Measurements from ENCODE around the gene COL26A1.

The COL26A1 gene

DNA sequence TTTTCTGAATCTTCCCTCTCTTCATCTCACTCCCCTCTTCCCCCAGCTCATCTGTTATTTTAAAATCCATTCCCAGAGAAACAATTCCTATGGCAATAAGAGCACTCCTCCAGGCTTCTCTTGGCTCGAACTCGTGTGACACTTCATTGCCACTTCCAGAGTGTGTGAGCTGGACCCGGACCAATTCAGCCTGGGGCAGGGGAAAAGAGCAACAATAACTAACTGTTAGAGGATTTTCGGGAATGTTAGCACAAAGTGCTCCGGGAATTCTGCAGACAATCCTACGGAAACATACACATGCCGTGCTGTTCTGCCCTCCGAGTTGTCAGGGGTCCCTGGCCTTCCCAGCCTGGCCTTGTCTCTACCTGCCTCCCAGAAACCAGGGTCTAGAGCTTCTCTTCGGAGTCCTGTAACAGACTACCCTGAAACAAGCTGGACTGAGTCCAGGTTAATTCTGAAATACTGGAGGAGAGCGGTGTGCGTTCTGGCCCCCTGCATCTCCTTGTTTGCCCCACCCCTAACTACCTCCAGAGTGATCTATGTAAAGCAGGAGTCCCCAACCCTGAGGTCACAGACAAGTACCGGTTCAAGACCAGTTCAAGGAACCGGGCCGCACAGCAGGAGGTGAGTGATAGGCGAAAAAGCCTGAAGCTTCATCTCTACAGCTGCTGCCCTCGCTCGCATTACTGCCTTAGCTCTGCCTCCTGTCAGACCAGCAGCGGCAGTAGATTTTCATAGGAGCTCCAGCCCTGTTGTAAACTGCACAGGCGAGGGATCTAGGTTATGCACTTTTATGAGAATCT is 11.3 kb downstream of the COL26A1 start:
- DNase-seq, result no peak

DNA sequence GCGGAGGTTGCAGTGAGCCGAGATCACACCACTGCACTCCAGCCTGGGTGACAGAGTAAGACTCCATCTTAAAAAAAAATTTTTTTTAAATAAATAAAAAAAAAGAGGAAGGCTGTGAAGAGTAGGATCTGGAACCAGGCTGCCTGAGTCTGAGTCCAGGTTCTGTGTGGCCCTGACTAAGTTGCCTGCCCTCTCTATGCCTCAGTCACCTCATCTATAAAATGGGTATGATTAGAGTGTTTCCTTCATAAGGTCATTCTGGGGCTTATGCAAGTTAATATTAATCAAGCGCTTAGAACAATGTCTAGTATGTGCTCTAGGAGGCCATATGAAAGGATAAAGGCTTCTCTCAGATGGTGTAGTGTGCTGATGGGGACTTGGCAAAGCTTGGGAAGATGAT is 12.3 kb downstream of the COL26A1 start:
- DNase-seq, result no peak

DNA sequence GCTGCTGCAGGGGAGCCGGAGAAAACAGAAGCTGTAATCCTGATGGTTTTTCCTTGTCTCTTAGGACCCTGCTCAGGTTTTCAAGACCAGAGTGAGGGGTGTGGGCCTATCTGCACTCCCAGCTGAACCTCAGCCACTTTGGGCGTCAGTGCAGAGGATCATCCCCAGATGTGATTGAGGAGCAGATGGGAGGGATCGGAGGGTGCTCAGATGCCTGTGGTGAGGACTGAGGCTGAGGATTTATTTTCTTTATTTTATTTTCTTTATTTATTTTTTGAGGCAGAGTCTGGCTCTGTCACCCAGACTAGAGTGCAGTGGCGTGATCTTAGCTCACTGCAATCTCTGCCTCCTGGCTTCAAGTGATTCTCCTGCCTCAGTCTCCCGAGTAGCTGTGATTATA is 13.9 kb downstream of the COL26A1 start:
- DNase-seq, result no peak

DNA sequence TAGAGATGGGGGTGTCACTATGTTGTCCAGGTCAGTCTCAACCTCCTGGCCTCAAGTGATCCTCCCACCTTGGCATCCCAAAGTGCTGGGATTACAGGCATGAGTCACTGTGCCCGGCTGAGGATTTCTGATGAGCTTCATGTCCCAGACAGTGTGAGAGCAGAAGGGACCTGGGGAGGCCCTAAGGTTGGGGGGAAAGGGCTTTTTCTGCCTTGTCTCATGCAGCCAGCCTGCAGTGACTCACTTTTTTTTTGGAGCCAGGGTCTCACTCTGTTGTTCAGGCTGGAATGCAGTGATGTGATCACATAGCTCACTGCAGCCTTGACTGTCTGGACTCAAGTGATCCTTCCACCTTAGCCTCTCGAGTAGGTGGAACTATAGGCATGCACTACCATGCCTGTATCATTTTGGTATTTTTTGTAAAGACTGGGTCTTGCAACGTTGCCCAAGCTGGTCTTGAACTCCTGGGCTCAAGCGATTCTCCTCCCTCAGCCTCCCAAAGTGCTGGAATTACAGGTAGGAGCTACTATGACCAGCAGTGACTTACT is 14.6 kb downstream of the COL26A1 start:
- DNase-seq, result no peak

DNA sequence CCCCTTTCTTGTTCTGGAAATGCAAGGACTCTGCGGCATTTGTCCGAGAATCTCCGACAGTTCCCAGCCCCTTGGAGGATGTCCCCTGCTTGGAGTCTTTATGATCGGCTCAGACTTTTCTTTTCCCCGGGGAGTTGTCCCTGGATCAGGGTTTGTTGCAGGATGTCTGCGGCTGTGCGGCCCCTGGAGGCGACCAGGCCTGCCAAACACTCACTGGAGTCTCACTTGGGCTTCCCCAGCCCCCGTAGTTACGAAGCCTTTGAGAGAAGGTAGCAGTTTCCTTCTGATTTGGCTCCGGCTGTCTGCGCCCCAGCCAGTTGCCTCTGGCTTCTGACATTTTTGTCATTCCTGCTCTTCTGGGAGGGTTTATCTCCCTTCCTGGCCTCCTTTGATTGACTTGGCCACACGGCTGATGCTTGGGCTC is 16.1 kb downstream of the COL26A1 start:
- no peak for DNase-seq

DNA sequence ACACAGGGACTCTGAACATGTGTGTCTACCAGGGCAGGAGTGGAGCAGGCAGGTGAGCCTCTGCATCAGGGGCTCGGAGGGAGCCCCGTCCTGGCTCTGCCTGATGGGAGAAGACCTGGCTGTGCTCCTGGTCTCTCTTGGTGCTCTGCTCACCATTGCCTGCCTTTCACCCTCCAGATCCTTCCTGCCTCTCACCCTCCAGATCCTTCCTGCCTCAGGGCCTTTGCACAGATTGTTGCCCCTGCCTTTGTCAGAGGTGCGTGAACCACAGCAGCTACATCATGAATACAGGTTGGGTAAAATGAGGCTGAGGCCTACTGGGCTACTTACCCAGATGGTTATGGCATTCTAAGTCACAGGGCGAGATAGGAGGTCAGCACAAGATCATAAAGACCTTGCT is 16.6 kb downstream of the COL26A1 start:
- no peak for DNase-seq

DNA sequence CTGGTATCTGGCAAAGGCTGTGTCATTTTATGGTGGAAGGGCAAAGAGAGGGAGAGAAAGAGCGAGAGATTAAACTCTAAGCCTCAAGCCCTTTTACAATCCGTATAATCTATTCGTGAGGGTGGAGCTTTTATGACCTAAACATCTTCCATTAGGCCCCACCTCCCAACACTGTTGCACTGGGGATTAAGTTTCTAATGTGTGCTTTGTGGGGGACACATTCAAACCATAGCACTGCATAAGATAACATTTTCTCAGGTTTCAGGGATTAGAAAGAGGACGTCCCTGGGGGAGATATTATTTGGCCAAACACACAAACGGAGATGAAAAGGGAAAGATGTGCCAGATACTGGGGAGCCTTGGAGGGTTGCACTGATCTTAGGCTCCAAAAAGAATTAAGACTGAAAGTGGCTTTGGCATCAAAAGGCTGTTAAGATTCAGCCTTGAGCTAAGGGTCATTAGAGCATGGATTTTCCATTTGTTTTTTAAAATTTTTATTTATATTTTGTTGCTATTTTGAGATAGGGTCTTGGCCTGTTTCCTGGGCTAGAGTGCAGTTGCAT is 19.0 kb downstream of the COL26A1 start:
- DNase-seq, result no peak

DNA sequence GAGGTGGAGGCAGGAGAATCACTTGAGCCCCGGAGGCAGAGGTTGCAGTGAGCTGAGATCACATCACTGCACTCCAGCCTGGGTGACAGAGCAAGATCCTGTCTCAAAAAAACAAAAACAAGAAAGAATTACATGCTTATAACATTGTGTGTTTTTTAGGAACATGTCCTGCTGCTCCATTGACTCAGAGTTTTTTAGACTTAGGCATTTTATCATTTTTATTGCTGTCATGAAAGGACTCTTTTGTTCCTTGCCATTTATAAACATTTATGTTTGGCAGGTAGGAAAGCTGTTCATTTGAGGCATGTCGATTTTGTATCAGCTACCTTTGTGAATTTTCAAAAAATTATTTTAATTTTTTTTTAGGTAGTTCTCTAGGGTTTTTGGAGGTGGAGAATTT is 20.3 kb downstream of the COL26A1 start:
- DNase-seq, result no peak

DNA sequence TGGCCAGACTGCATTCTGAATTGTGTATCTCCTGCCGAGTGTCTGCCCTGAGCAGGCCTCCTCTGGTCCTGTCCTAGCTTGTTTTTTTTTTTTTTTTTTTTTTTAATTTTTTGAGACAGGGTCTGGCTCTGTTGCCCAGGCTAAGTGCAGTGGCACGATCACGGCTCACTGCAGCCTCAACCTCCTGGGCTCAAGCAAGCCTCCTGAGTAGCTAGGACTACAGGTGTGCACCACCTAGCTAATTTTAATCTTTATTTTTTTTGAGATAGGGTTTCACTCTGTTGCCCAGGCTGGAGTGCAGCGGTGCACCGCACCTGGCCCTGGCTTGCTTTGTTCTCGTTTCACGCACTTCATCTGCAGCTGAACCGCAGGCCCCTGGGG is 23.5 kb downstream of the COL26A1 start:
- no peak for DNase-seq

DNA sequence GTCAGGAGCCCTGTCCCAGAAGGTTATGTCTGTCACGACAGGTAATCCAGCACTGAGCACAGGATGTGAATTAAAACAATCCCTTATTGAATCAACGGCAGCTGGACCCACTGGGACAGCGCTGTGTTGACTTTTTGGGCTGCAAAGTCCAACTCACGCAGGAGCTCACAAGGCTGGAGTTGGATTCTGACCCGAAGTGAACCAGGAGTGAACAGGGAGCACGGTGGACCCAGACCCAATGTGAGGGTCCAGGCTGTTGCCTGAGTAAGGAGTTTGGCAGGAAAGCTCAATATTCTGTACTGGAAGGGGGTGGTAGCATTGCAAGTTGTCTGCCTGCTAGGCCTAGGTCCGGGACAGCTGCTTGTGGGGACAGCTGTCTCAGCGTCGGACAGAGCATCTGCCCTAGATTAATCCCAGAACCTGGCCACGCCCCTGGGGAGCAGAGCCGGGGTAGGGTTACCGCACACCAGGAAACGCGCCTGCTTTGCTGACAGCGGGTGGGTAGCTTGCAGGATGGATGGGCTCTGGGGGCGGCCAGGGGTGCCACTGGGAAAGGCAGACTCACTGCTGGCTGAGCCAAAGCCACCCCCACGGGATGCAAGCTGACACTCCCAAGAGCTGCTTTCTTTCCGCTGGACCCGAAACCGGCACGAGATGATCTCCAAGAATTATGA is 24.0 kb downstream of the COL26A1 start:
- no peak for DNase-seq

DNA sequence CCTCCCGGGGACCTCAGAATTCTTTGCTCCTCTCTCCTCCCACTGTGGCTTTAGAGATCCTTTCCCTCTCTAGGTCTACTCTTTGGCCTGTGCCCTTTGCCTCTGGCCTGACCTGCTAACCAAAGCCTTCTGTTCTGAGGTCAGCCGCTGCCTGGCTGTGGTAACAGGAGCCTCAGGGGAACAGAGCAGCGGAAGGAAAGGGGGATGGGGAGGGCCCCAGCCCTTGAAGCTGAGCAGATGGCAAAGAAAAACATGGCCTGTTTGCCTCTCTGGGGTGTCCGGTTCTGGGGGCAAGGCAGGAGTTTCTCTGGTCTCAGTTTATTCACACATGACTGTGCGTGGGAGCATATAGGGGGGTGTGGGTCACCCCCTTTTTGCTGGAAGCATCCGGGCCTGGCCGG is 28.2 kb downstream of the COL26A1 start:
- DNase-seq, result no peak

DNA sequence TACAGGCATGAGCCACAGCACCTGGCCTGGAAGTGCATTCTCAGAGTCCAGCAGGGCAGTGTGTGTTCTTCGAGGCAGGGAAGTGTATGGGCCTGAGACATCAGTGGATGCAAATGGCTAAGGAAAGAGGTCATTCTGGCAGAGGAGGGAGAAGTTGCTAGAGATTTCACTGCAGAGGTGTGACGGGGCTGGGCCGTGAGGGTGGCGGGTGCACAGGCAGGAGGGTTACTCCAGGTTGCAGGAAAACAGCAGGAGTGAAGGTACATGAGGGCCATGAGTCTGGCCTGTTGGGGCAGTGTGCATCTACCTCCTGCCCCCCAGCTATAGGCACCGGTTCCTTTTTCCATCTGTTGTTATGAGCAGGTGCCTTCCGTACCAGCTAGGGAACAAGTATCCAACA is 29.3 kb downstream of the COL26A1 start:
- DNase-seq, result no peak

DNA sequence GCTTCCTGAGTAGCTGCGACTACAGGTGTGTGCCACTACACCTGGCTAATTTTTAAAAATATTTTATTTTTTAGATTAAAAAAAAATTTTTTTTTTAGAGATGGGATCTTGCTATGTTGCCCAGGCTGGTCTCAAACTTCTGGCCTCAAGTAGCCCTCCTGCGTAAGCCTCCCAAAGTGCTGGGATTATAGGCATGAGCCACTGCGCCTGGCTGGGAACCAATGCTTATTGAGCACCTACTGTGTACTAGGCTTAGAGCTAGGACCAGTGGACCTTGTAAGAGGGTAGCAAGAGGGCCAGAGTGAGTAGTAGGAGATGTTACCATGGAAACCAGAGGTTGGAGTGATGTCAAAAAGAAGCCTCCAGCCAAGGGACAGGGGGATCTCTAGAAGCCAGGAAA is 31.2 kb downstream of the COL26A1 start:
- DNase-seq, result no peak

DNA sequence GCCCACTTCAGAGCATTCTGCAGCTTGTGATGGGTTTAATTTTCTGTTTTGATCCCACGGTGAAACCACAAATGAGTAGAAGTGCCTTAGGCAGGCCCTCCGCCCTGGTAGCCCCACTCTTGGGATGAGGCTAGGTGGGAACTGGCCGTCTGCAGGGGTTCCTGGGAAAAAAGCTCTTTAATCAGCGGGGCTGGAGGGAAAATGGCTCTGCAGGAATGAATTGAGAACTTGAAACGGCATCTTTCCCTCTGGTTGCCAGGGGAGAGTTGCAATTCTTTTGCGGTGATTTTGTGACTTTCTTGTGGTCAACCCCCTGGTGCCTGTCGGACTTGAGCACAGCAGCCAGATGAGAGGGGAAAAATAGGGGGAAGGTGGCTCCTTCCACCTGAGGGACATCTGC is 32.7 kb downstream of the COL26A1 start:
- DNase-seq, result no peak

DNA sequence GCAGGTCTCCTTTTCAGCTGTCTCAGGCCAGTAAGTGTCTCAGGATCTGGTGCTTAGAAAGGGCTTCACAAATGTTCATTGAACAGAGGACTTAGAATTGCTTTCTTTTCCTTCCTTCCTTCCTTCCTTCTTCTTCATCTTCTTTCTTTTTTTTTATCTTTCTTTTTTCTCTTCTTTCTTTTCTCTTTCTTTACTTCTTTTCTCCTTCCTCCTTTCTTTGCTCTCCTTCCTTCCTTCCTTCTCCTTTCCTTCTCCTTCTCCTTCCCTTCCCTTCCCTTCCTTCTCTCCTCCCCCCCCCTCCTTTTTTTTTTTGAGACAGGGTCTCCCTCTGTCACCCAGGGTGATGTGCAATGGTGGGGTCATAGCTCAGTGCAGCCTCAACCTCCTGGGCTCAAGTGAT is 34.6 kb downstream of the COL26A1 start:
- no peak for DNase-seq

DNA sequence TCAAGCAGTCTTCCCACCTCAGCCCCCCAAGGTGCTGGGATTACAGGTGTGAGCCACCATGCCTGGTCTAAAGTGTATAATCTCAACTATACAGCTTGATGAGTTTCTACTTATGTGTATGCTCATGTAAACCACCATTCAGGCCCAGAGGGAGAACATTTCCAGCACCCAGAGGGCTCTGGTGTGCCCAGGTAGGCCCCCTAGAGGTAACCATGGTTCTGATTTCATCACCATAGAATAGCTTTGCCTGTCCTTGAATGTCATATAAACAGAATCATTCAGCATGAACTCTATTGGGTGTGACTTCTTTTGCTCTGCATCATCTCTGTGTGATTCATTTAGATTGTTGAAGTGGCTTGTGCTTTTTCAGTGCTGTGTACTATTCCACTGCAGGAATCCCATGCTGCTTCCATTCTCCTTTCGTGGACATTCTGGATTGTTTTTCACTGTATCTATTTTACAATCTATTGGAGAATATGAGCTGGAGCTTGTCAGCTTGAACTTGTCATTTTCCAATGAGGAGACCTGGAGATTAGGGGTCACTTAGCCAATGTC is 35.2 kb downstream of the COL26A1 start:
- DNase-seq, result no peak

DNA sequence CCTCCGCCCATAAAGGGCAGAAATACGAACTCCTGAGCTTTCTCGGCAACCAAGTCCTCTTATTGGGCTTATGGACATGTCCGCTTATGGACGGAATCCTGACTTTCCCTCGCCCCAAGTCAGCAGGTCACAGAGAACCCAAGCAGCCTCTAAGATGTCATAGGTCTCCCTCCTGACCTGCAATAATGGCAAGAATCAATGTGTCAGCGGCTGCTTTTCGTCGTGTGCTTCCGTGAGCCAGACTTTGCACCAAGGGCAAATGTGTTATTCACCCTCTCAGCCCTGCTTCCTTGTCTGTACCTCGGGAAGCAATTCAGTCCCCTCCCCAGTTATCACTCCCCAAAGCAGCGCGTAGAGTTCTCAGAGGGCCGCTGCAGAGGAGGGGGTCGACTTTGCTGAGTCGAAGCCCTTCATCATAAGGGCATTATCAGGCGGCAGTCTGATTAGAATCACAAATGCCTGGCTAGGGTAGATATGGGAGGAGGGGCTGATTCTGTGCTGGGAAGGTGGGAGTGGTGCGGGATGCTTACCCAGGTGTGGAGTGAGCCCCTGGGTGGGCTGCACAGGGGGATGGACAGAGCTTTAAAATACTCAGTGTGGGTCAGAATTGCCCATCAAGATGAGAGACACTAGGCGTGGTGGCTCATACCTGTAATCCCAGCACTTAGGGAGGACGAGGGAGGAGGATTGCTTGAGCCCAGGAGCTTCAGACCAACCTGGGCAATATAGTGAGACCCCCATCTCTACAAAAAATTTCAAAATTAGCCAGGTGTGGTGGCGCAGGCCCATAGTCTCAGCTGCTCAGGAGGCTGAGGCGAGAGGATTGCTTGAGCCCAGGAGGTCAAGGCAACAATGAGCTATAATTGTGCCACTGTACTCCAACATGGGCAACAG is 36.0 kb downstream of the COL26A1 start:
- DNase-seq, result no peak

DNA sequence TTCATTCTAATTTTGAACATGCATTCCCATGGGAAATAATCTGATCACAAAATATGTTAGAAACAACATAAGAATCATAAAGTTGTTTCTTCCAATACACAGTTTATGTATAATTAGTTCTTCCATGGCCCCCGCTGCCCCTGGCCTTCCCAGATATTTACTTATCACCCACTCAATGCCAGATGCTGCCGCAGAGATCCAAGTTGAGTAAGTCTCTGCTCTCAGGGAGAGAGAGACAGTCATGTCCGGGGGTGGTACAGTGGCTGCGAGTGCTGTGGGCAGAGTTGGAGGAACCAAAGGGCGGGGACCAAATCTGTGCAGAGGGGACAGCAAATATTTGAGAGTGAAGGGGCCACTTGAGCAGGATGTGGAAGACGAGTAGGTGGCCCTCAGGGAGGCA is 37.1 kb downstream of the COL26A1 start:
- DNase-seq, result no peak

DNA sequence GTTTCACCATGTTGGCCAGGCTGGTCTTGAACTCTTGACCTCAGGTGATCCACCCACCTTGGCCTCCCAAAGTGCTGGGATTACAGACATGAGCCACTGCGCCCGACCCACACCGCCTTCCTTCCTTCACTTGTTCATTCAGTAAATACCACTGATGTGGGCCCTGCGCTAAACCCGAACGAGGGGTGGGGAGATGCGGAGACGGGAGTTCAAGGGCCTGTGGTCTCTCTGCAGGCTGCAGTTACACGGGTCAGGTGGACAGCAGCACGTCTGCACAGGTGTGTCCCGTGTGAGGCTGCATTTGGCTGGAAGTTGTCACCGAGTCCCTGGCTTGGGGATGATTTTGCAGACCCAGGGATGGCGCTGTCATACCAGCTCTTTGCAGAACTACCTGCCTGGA is 38.1 kb downstream of the COL26A1 start:
- no peak for DNase-seq

DNA sequence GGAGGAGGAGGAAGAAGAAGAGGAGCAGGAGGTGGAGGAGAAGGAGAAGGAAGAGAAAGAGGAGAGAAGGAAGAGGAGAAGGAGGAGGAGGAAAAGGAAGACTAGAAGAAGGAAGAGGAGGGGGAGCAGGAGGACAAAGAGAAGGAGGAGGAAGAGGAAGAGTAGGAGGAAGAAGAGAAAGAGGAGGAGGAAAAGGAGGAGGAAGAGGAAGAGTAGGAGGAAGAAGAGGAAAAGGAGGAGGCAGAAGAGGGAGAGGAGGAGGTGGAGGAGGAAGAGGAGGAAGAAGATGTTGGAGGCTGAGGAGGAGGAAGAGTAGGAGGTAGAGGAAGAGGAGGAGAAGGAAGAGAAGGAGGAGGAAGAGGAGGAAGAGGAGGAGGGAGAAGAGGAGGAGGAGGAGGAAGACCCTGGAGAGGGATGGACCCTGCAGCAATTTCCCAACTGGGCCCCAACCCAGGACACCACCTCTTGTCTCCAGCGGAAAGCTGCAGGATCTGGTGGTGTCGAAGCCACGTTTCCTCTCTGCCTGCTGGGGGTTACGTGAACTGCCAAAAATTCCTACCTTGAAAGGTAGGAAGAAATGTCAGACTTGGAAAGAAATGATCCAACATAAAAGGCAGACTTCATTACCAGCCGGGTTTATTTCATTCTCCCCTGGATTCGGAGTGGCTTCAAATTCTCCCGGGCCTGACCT is 38.9 kb downstream of the COL26A1 start:
- DNase-seq, result no peak

DNA sequence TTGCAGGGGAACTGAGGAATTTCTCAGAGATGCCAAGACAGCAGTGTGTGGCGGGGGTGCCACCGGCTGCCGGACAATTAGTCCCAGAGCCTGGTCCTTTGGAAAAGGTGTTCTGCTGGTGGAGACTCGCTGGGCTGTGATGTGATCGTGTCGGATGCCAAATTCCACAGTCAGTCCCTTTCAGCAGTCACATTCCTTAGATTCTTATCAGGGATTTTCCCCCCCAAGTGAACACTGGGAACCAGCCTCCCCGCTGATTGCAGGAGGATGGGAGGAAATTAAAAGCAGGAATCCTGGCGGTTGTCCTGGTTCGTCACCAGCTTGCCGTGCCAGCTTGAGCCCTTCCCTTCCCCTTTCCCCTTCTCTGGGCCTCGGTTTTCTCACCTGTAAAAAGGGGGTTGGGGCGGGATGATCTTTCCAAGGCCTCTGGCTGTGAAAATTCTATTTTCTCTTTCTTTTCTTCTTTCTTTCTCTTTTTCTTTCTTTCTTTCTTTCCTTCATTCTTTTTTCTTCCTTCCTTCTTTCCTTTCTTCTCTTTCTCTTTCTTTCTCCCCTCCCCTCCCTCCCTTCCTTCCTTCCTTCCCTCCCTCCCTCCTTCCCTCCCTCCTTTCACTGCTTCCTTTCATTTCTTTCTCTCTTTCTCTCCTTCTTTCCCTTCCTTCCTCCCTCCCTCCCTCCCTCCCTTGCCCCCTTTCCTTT is 39.6 kb downstream of the COL26A1 start:
- DNase-seq, result no peak

Data from inflammatory macrophage treated with lipopolysaccharide for 4 hours (primary cell).